ENCODE data around the gene HLCS.

The HLCS gene

DNA sequence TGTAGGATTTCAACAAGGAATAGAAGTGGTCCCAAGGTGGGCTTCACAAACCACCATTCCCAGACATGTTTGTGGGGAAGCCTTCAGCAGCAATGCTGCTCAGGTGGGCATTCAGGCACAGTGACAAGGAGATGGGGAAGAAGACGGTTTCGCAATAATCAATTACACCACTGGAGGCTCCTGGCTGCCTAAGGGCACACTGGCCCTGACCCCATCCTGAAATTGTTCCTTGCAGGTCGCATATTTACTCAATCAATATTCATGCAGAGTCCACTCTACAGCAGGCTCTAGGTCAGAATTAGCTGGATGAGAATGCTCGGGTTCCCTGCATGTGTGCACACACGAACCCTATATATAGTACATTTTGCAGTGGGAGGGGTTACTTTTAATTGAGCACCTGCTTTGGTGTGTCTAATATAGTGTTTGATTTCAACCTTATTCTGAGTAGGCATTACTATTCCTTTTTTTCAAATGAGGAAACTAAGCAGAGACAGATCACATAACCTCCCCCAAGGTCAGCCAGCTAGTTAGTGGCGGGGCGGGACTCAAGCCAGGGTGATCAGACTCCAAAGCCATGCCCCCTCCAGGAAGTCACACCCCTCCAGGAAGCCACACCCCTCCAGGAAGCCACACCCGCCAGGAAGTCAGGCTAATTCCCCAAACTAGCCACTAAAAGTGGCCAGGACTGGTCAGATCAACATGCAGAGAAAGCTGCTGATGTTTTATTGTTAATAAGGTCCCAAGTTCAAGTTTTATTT, 106.5 kb downstream of the HLCS start:
- Histone ChIP-seq H3K9me3 (ENCODE audit: control insufficient read depth, insufficient read depth, low read depth, low read length) (no peaks in the 10 kb centered on the region), H3K27ac (ENCODE audit: extremely low read depth, low read depth, low read length) (no peak overlapping the region), H3K4me3 (ENCODE audit: low read depth, low read length) (no peak overlapping the region), H3K4me1 (ENCODE audit: control insufficient read depth, insufficient read depth, low read length) (peaks cover 9% of the 10 kb centered on the region), H3K36me3 (ENCODE audit: control insufficient read depth in 2 of 2, insufficient read depth in 1 of 2, low read length in 2 of 2) (no peaks in the 10 kb centered on the region)
- CTCF ChIA-PET = interaction anchor here (0.6 to 4.1 kb wide), 5 partner anchors 8 to 474 kb away, joined by 5 to 16 read pairs (median 5); no protein-coding TSS in a partner anchor
- POLR2A ChIA-PET = interaction anchor here (1.4 kb wide), 1 partner anchor 57 kb away, joined by 4 read pairs; no protein-coding TSS in a partner anchor
- TF ChIP-seq ZNF112 (tag by site-specific recombination; IDR thresholded peaks at IDR 0.05) (no peak), WT1 (tag by site-specific recombination; IDR thresholded peaks at IDR 0.05) (no peak), HOXC10 (CRISPR knock-in tag; IDR thresholded peaks at IDR 0.05) (no peak), GLI2 (tag by site-specific recombination; IDR thresholded peaks at IDR 0.05; ENCODE audit: borderline replicate concordance, low read depth) (no peak), ZNF274 (IDR thresholded peaks at IDR 0.05; ENCODE audit: low read length) (no peak), ZNF274 (tag by site-specific recombination; IDR thresholded peaks at IDR 0.05; ENCODE audit: borderline replicate concordance) (no peak), KLF10 (tag by site-specific recombination; IDR thresholded peaks at IDR 0.05) (peak; percentile 88), ZNF544 (tag by site-specific recombination; IDR thresholded peaks at IDR 0.05) (no peak), ZNF571 (tag by site-specific recombination; IDR thresholded peaks at IDR 0.05) (no peak), SETDB1 (IDR thresholded peaks at IDR 0.05; ENCODE audit: insufficient read length, low read length) (no peak), ZNF366 (tag by site-specific recombination; conservative IDR thresholded peaks at IDR 0.05) (no peak), ZNF266 (tag by site-specific recombination; IDR thresholded peaks at IDR 0.05; ENCODE audit: low read depth) (no peak), ZBTB7A (tag by site-specific recombination; IDR thresholded peaks at IDR 0.05; ENCODE audit: low read depth) (no peak), ZNF501 (tag by site-specific recombination; IDR thresholded peaks at IDR 0.05) (no peak), ZNF549 (tag by site-specific recombination; IDR thresholded peaks at IDR 0.05) (no peak), ZNF211 (tag by site-specific recombination; IDR thresholded peaks at IDR 0.05; ENCODE audit: low read depth) (no peak), ZNF394 (tag by site-specific recombination; IDR thresholded peaks at IDR 0.05; ENCODE audit: borderline replicate concordance) (no peak), YY2 (tag by site-specific recombination; IDR thresholded peaks at IDR 0.05) (no peak), ZNF777 (tag by site-specific recombination; IDR thresholded peaks at IDR 0.05; ENCODE audit: borderline replicate concordance) (no peak), ZBTB26 (tag by site-specific recombination; optimal IDR thresholded peaks at IDR 0.05) (no peak), ZNF585B (tag by site-specific recombination; IDR thresholded peaks at IDR 0.05) (no peak), ZNF354C (tag by site-specific recombination; IDR thresholded peaks at IDR 0.05; ENCODE audit: borderline replicate concordance, low read depth) (no peak), SP3 (tag by site-specific recombination; IDR thresholded peaks at IDR 0.05) (peak; percentile 69; the same call in 1 of the 2 replicates), ZNF639 (tag by site-specific recombination; IDR thresholded peaks at IDR 0.05) (no peak)
- TF ChIP-seq, protein P1, sequence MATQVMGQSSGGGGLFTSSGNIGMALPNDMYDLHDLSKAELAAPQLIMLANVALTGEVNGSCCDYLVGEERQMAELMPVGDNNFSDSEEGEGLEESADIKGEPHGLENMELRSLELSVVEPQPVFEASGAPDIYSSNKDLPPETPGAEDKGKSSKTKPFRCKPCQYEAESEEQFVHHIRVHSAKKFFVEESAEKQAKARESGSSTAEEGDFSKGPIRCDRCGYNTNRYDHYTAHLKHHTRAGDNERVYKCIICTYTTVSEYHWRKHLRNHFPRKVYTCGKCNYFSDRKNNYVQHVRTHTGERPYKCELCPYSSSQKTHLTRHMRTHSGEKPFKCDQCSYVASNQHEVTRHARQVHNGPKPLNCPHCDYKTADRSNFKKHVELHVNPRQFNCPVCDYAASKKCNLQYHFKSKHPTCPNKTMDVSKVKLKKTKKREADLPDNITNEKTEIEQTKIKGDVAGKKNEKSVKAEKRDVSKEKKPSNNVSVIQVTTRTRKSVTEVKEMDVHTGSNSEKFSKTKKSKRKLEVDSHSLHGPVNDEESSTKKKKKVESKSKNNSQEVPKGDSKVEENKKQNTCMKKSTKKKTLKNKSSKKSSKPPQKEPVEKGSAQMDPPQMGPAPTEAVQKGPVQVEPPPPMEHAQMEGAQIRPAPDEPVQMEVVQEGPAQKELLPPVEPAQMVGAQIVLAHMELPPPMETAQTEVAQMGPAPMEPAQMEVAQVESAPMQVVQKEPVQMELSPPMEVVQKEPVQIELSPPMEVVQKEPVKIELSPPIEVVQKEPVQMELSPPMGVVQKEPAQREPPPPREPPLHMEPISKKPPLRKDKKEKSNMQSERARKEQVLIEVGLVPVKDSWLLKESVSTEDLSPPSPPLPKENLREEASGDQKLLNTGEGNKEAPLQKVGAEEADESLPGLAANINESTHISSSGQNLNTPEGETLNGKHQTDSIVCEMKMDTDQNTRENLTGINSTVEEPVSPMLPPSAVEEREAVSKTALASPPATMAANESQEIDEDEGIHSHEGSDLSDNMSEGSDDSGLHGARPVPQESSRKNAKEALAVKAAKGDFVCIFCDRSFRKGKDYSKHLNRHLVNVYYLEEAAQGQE (tag by site-specific recombination; IDR thresholded peaks at IDR 0.05) = no peak
- TF ChIP-seq, protein P2, sequence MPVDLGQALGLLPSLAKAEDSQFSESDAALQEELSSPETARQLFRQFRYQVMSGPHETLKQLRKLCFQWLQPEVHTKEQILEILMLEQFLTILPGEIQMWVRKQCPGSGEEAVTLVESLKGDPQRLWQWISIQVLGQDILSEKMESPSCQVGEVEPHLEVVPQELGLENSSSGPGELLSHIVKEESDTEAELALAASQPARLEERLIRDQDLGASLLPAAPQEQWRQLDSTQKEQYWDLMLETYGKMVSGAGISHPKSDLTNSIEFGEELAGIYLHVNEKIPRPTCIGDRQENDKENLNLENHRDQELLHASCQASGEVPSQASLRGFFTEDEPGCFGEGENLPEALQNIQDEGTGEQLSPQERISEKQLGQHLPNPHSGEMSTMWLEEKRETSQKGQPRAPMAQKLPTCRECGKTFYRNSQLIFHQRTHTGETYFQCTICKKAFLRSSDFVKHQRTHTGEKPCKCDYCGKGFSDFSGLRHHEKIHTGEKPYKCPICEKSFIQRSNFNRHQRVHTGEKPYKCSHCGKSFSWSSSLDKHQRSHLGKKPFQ (tag by site-specific recombination; IDR thresholded peaks at IDR 0.05) = 0 out of 2 replicates have a peak, but pooled peaks have one; percentile 23
- TF ChIP-seq, protein P3, sequence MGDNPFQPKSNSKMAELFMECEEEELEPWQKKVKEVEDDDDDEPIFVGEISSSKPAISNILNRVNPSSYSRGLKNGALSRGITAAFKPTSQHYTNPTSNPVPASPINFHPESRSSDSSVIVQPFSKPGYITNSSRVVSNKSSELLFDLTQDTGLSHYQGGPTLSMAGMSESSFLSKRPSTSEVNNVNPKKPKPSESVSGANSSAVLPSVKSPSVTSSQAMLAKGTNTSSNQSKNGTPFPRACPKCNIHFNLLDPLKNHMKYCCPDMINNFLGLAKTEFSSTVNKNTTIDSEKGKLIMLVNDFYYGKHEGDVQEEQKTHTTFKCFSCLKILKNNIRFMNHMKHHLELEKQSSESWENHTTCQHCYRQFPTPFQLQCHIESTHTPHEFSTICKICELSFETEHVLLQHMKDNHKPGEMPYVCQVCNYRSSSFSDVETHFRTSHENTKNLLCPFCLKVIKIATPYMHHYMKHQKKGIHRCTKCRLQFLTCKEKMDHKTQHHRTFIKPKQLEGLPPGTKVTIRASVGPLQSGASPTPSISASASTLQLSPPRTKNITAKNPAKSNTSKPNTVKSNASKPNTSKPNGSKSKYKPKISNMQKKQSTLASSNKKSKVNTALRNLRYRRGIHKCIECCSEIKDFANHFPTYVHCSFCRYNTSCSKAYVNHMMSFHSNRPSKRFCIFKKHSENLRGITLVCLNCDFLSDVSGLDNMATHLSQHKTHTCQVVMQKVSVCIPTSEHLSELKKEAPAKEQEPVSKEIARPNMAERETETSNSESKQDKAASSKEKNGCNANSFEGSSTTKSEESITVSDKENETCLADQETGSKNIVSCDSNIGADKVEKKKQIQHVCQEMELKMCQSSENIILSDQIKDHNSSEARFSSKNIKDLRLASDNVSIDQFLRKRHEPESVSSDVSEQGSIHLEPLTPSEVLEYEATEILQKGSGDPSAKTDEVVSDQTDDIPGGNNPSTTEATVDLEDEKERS (tag by site-specific recombination; IDR thresholded peaks at IDR 0.05) = no peak
